Thyroid gland (tissue), 4 donors: ENCODE results near the gene NDUFA3. TPM values are rescaled to one million over a fixed set of nuclear protein-coding genes. Genes with fewer than 3 reads are reported as not detected.
"Not testable (repeated sequence)": the region's sequence is repeated elsewhere in the genome, so short reads cannot be mapped to it uniquely, and the experiment has no call there.

Source experiments
- DNase-seq, 2 donors: peaks; one replicate each; pipeline ENCODE4 v3.0.0-alpha.2; 2019
- H3K27ac ChIP-seq, 3 donors: fragments of 200-600 bp; sonication (generic); 1 replicate in 2 of 3; 2 replicates in 1 of 3; pipeline ENCODE4 v1.5.1; 2016 to 2019; ENCODE audit warnings: mild to moderate bottlenecking in 1 of 3, moderate library complexity in 1 of 3
- H3K27me3 ChIP-seq: fragments of 200-600 bp; sonication (generic); one replicate; pipeline ENCODE4 v1.5.1; 2019
- H3K36me3 ChIP-seq, 2 donors: fragments of 200-600 bp; sonication (generic); one replicate each; pipeline ENCODE4 v1.5.1; 2016 to 2019
- H3K4me1 ChIP-seq, 2 donors: fragments of 200-600 bp; sonication (generic); one replicate each; pipeline ENCODE4 v1.5.1; 2017 to 2019
- H3K4me3 ChIP-seq, 3 donors: fragments of 200-600 bp; sonication (generic); replicated peaks in 1 of 3; 1 replicate in 2 of 3; 2 replicates in 1 of 3; pipeline ENCODE4 v1.5.1; 2016; ENCODE audit warnings: mild to moderate bottlenecking in 1 of 3
- H3K9me3 ChIP-seq: fragments of 200-600 bp; sonication (generic); one replicate; pipeline ENCODE4 v1.5.1; 2017
- POLR2A ChIP-seq, 2 donors: fragments of 450-650 bp; IDR thresholded peaks; one replicate each; pipeline ENCODE4 v1.6.1; 2017; ENCODE audit warnings: antibody characterized with exemption in 2 of 2, mild to moderate bottlenecking in 2 of 2, moderate library complexity in 1 of 2
- WGBS, 2 donors: methylation state at CpG; one replicate each; pipeline ENCODE4 v1.1.5; 2017; 5-methylcytosine and 5-hydroxymethylcytosine counted together
- intact Hi-C: fragments of 100-400 bp; cut with DNase I; formaldehyde crosslinking; loops from one replicate; pipeline ENCODE4 v1.15.1; 2023
- total RNA-seq, 4 donors: library from RNA; depleted of rRNA; stranded (reverse); fragments of >200 nt; gene quantifications; one replicate each; pipeline ENCODE4 v1.2.3, GENCODE V29; 2016
- TF ChIP-seq, protein P1 (sequence below), 6 experiments: fragments of 200-600 bp in 3 of 6; fragments of 450-650 bp in 3 of 6; sonication (generic) in 3 of 6; IDR thresholded peaks; one replicate each; pipeline ENCODE4 v1.5.1; 2016 to 2019; ENCODE audit warnings: antibody characterized with exemption in 6 of 6, mild to moderate bottlenecking in 2 of 6, inconsistent platforms in 1 of 6, moderate library complexity in 1 of 6

The NDUFA3 gene
- total RNA-seq, 4 donors from 2014 or later: 17.7 to 100 (median 52.7) TPM

DNA sequence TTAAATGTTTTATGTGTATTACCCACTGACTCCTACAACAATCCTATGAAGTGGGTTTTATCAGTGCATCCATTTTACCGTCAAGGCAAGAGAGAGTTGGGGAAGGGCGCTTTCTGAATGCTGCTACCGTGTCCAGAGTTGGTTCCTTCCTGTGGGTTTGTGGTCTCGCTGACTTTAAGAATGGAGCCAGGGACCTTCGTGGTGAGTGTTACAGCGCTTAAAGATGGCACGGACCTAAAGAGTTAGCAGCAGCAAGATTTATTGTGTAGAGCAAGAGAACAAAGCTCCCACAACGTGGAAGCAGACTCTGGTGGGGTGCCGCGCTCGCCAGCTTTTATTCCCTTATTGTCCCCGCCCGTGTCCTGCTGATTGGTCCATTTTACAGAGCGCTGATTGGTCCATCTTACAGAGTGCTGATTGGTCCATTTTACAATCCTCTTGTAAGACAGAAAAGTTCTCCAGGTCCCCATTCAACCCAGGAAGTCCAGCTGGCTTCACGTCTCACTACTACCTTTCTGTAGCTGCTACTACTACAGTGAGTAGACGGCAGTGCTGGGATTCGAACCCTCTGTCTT lies 8.1 kb upstream of the NDUFA3 start:
- 83 to 86% methylated on average over 17 of the region's 17 CpGs for WGBS, 2 donors
- DNase-seq: no peak

GRCh38 chr19:54095136-54095858 lies 7.4 kb upstream of the NDUFA3 start:
- peaks cover 4% of the 10 kb centered on the region for H3K27me3 ChIP-seq
- no peak for TF ChIP-seq POLR2A (IDR thresholded peaks at IDR 0.05)
- TF ChIP-seq, protein P1, sequence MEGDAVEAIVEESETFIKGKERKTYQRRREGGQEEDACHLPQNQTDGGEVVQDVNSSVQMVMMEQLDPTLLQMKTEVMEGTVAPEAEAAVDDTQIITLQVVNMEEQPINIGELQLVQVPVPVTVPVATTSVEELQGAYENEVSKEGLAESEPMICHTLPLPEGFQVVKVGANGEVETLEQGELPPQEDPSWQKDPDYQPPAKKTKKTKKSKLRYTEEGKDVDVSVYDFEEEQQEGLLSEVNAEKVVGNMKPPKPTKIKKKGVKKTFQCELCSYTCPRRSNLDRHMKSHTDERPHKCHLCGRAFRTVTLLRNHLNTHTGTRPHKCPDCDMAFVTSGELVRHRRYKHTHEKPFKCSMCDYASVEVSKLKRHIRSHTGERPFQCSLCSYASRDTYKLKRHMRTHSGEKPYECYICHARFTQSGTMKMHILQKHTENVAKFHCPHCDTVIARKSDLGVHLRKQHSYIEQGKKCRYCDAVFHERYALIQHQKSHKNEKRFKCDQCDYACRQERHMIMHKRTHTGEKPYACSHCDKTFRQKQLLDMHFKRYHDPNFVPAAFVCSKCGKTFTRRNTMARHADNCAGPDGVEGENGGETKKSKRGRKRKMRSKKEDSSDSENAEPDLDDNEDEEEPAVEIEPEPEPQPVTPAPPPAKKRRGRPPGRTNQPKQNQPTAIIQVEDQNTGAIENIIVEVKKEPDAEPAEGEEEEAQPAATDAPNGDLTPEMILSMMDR (IDR thresholded peaks at IDR 0.05): no peak
- H3K27ac ChIP-seq: no peak overlapping the region
- no peak for DNase-seq
- peak overlapping the region in 1 of 3 donors; percentile 1 for H3K4me3 ChIP-seq
- WGBS, 2 donors: 44 to 75% methylated on average over 11 to 19 of the region's 22 CpGs
- no peaks in the 10 kb centered on the region for H3K36me3 ChIP-seq
- H3K4me1 ChIP-seq: peaks cover 5 to 8% of the 10 kb centered on the region in 2 donors
- intact Hi-C loops: no loop called here
- no peaks in the 10 kb centered on the region for H3K9me3 ChIP-seq

More for the DNA sequence above, 8.1 kb upstream of the NDUFA3 start:
- Histone ChIP-seq H3K4me1 (peaks cover 5 to 8% of the 10 kb centered on the region in 2 donors), H3K4me3 (no peak overlapping the region), H3K27ac (no peak overlapping the region), H3K9me3 (no peaks in the 10 kb centered on the region), H3K36me3 (no peaks in the 10 kb centered on the region), H3K27me3 (peaks cover 4% of the 10 kb centered on the region)
- intact Hi-C loops: no loop called here
- TF ChIP-seq, protein P1 (IDR thresholded peaks at IDR 0.05): no peak
- TF ChIP-seq POLR2A (IDR thresholded peaks at IDR 0.05): no peak

- intact Hi-C loops, H3K4me1 ChIP-seq, H3K27ac ChIP-seq, H3K27me3 ChIP-seq, H3K36me3 ChIP-seq, H3K9me3 ChIP-seq: not testable (repeated sequence)
- peak overlapping the region in 1 of 3 donors; percentile 1 for H3K4me3 ChIP-seq
- peak; percentile 25 to 42 for DNase-seq
- WGBS, 2 donors: 1 to 2% methylated on average over 20 to 27 of the region's 46 CpGs
Measured at GRCh38 chr19:54095859-54096616, 6.6 kb upstream of the NDUFA3 start.

DNA sequence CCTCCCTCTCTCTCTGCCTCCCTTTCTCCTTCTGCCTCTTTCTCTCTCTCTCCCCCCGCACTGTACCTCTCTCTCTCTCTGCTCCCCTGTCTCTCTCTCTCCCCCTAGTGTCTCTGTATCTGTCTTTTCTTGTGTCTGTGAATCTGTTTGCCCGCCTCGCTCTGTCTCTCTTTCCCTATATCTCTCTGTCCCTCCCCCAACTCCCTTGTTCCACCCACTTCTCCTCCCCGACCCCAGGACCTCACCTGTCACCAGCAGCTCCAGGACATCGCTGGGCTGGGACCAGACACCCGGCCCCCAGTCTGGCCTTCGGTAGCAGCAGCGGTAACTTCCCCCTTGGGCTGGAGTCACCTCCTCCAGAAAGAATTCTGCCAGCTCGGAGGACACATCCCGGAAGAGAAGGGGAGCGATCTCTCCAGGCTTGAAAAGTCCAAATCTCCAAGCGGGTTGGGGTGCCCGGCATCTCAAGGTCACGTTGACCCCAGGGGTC lies 6.0 kb upstream of the NDUFA3 start:
- TF ChIP-seq, protein P1 (IDR thresholded peaks at IDR 0.05): no peak
- no peak for TF ChIP-seq POLR2A (IDR thresholded peaks at IDR 0.05)
- Histone ChIP-seq H3K4me1 (peaks cover 5 to 8% of the 10 kb centered on the region in 2 donors), H3K4me3 (no peak overlapping the region)

GRCh38 chr19:54099190-54099902 lies 3.3 kb upstream of the NDUFA3 start:
- Histone ChIP-seq H3K27me3 (peaks cover 4% of the 10 kb centered on the region), H3K36me3 (no peaks in the 10 kb centered on the region), H3K27ac (no peak overlapping the region), H3K4me1 (peaks cover 15% of the 10 kb centered on the region in 2 donors), H3K4me3 (no peak overlapping the region), H3K9me3 (no peaks in the 10 kb centered on the region)
- 83 to 86% methylated on average over 12 of the region's 12 CpGs for WGBS, 2 donors
- no peak for DNase-seq
- no peak for TF ChIP-seq POLR2A (IDR thresholded peaks at IDR 0.05)
- TF ChIP-seq, protein P1 (IDR thresholded peaks at IDR 0.05): no peak
- intact Hi-C loops: no loop called here

More for the DNA sequence above, 6.0 kb upstream of the NDUFA3 start:
- Histone ChIP-seq H3K27ac (no peak overlapping the region), H3K36me3 (no peaks in the 10 kb centered on the region), H3K27me3 (peaks cover 4% of the 10 kb centered on the region), H3K9me3 (no peaks in the 10 kb centered on the region)
- 13 to 17% methylated on average over 13 of the region's 14 CpGs for WGBS, 2 donors
- intact Hi-C loops: no loop called here
- DNase-seq: no peak

DNA sequence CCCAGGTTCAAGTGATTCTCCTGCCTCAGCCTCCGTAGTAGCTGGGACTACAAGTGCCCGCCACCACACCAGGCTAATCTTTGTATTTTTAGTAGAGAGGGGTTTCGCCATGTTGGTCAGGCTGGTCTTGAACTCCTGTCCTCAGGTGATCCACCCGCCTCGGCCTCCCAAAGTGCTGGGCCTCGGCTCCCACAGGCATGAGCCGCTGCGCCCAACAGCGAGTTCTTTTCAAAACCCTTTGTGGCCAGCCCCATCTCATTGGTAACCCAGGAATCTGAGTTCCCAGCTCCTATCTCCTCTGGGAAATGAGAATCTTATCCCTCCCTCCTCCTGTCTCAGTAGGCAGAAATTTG lies 2.8 kb upstream of the NDUFA3 start:
- intact Hi-C loops, H3K4me3 ChIP-seq, H3K27ac ChIP-seq, H3K36me3 ChIP-seq, H3K9me3 ChIP-seq, DNase-seq, H3K27me3 ChIP-seq: not testable (repeated sequence)
- H3K4me1 ChIP-seq: peaks cover 15% of the 10 kb centered on the region in 2 donors
- WGBS, 2 donors: 77 to 78% methylated on average over 9 of the region's 9 CpGs
